GDM1 (cell line): ENCODE measurements around the gene TMEM120B.
"Not testable (repeated sequence)": the region's sequence is repeated elsewhere in the genome, so short reads cannot be mapped to it uniquely, and the experiment has no call there.

Experiments used
- DNase-seq: peaks from one replicate; lab custom pipeline; 2025; lab: John Stamatoyannopoulos, UW

TMEM120B gene

DNA sequence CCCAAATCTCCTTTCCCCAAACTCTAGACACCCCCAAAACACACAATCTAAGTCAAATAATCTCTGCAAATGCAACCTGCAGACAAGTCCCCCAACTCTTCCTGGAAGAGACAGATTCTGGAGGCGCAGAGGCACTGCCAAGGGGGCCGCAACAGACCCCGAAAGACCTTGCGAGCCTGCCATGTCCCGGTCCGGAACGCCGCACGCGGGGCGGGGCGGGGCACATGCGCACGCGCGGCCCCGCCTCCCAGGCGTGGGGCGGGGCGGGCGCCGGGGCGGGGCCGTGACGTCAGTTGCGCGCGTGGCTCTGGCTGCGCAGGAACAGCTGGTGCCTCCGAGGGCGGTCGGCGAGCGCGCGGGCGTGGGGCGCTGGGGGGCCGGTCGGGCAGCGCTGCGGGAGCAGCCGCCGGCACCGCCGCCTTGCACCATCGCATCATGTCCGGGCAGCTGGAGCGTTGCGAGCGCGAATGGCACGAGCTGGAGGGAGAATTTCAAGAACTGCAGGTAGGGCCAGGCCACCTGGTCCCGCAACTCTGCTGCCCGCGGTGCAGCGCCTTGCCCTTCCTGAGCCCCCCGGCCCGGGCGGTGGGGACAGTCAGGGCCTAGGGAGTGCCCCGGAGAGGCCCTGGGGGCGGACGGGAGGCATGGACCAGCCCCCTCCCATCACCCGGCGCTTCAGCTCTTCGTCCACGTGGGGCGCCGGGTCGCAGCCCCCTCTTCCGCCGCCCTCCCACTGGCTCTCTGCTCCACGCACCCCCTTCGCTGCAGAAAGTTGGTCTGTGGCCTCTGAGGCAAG, at the start of gene TMEM120B:
Gene TMEM120B (plus strand): TSS at position 292 of the 796 bp plus-strand sequence. CDS start 144 bp downstream, at position 436.
- peak; percentile 76 for DNase-seq

GRCh38 chr12:121663610-121663929, 49.0 kb upstream of the TMEM120B start:
- no peak for DNase-seq

GRCh38 chr12:121666829-121667228, 45.7 kb upstream of the TMEM120B start:
- DNase-seq, result not testable (repeated sequence)

DNA sequence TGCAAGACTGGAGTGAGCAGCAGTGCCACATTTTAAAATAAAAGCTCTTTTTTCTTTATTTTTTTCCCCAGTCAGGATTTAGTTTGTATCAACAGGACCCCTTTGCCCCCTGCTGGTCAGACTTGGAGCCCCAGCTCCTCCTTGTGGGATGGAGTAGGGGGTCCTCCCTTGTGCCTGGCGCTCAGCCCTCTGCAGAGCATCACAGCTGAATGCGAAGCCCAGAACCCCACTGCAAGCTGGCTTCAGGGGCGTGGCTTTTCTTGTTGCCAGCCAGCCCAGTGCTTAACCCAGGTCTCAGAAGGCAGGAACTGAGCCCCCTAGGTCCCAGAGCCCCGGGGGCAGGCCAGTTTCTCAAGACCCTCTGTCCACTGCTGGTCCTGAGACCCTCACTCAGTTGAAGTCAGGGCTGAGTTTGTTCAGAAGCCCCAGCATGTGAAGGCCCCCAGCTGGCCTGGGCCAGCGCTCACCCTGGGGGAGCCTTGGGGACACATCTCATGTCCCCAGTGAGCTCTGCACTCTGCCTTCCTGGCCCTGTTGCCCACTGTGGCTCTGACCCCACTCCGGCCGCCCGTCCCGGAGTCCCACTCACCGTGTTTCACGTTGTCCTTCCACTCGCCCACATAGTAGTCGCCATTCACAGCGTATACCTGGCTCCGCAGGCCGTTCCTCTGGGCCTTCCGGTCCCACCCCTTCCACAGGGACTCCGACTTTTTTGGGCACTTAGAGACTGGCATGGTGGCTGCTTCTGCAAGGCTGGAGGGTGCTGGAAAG, 43.6 kb upstream of the TMEM120B start:
- peak; percentile 23 for DNase-seq

DNA sequence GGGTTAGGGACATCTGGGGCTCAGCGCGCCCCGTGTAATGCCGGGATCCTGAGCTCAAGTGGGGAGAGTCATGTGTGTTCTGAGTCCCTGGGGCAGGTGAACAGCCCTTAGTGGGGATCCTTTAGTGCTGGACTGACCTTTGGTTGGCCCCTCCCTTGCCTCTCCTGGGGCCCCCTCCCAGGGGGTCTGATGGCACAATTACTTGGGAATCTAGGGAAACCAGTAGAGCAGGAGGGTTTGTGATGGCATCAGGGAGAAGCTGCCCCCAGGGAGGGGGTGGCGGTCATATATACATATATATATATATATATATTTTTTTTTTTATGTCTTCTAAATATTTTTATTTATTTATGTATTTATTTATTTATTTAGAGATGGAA, 43.0 kb upstream of the TMEM120B start, which contains the start of gene MORN3:
Gene MORN3 (minus strand): TSS at position 134 of the 380 bp plus-strand sequence. CDS start 171 bp downstream, outside the sequence.
- no peak for DNase-seq

- no peak for DNase-seq
Observed at GRCh38 chr12:121673013-121673511, 39.5 kb upstream of the TMEM120B start.

GRCh38 chr12:121676190-121676589, 36.4 kb upstream of the TMEM120B start:
- no peak for DNase-seq

GRCh38 chr12:121678305-121678704, 34.2 kb upstream of the TMEM120B start:
- DNase-seq, result no peak

GRCh38 chr12:121678716-121679300, 33.7 kb upstream of the TMEM120B start:
- DNase-seq, result no peak

DNA sequence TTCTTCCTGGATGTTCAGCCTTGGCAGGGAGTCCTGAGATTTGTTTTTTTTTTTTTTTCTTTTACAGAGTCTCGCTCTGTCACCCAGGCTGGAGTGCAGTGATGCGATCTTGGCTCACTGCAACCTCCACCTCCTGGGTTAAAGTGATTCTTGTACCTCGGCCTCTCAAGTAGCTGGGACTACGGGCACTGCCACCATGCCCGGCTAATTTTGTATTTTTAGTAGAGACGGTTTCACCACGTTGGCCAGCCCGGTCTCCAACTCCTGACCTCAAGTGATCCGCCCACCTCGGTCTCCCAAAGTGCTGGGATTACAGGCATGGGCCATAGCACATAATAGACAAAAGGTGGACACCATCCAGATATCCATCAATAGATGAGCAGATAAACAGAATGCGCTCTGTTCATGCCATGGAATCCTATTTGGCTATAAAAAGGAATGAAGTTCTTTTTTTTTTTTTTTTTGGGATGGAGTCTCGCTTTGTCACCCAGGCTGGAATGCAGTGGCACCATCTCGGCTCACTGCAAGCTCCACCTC, 32.8 kb upstream of the TMEM120B start:
- DNase-seq, result not testable (repeated sequence)

DNA sequence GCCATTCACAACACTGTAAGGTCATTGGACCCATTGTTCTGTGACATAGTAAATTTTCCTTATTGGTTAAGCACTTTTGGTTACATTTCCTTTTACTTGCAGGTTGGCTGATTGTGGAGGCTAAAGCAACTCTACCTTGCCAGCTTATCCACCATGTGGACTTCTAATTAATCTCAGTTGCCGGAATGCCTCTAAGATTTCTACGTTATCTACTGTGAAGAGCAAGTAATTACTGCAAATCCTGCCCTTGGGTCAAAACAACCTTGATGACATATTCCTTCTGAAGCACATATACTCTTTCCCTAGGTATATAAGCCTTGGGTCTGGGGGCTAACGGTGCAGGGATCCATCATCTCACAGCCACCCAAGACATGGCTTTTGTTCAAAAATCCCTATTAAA, 23.6 kb upstream of the TMEM120B start:
- DNase-seq, result no peak

- DNase-seq, result no peak
Observed at GRCh38 chr12:121689430-121689829, 23.1 kb upstream of the TMEM120B start.

DNA sequence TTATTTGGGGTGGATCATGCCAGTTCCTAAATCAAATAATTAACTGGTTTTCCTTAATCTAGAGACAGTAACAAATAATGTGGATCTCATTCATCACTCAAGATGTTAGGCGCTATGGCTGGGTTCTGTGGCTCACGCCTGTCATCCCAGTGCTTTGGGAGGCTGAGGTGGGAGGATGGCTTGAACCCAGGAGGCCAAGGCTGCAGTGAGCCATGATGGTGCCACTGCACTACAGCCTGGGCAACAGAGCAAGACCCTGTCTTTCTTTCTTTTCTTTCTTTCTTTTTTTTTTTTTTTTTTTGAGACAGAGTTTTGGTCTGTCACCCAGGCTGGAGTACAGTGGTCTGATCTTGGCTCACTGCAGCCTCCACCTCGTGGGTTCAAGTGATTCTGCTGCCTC, 19.8 kb upstream of the TMEM120B start:
- DNase-seq, result not testable (repeated sequence)

DNA sequence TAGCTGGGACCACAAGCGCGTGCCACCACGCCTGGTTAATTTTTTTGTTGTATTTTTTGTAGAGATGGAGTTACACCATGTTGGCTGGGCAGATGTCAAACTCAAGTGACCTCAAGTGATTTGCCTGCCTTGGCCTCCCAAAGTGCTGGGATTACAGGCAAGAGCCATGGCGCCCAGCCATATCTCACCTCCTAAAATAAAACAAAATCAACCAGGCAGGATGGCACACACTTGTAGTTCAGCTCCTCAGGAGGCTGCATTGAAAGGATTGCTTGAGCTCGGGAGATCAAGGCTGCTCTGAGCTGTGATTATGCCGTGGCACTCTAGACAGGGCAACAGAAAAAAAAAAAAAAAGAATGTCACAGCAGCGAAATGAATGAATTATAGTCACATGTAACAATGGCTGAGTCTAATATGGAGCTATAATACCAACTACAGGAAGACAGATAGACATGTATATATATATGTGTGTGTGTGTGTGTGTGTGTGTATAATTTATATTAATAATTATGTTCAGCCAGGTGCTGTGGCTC, 19.3 kb upstream of the TMEM120B start:
- no peak for DNase-seq

- peak; percentile 7 for DNase-seq
Observed at GRCh38 chr12:121697093-121697698, 15.4 kb upstream of the TMEM120B start.

DNA sequence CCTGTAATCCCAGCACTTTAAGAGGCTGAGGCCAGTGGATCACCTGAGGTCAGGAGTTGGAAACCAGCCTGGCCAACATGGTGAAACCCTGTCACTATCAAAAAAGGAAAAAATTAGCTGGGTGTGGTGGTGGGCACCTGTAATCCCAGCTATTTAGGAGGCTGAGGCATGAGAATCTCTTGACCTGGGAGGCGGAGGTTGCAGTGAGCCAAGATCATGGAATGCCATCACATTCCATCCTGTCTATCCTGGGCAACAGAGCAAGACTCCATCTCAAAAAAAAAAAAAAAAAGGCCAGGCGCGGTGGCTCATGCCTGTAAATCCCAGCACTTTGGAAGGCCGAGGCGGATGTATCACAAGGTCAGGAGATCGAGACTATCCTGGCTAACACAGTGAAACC, 14.7 kb upstream of the TMEM120B start:
- DNase-seq, result not testable (repeated sequence)

- no peak for DNase-seq
Observed at GRCh38 chr12:121701667-121702277, 10.8 kb upstream of the TMEM120B start.

DNA sequence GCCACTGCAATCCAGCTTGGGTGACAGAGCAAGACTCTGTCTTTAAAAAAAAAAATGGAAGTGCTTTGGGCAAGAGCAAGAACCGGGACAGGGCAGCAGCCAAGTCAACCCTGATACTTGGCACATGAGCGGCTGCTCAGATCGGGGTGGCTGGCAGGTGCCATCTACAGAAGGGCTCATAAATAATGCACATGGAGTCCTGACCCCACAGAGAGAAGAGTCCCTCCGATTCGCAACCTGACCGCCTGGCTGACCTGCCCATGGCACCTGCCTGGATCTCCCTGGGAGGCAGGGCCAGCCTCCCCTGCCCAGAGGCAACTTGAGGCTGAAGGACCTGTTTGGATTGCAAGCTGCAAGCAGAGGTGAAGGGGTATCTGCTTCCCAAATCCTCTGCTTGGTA, 9.6 kb upstream of the TMEM120B start:
- no peak for DNase-seq

DNA sequence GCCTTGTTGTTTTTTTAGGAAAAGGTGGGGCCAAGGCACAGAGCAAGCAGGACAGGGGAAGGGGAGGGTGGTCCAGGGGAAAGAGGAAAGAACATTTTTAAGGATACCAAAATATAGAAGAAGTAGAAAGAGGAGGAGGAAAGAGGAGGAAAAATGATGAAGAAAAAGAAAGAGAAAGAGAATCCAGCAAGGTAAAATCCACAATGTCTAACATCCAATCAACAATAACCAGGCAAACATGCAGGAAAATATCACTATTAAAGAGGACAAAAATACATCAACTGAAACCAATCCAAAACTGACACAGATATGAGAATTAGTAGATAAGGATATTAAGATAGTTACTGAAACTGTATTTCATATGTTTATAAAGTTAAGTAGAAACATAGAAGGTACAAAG, 7.0 kb upstream of the TMEM120B start:
- no peak for DNase-seq

DNA sequence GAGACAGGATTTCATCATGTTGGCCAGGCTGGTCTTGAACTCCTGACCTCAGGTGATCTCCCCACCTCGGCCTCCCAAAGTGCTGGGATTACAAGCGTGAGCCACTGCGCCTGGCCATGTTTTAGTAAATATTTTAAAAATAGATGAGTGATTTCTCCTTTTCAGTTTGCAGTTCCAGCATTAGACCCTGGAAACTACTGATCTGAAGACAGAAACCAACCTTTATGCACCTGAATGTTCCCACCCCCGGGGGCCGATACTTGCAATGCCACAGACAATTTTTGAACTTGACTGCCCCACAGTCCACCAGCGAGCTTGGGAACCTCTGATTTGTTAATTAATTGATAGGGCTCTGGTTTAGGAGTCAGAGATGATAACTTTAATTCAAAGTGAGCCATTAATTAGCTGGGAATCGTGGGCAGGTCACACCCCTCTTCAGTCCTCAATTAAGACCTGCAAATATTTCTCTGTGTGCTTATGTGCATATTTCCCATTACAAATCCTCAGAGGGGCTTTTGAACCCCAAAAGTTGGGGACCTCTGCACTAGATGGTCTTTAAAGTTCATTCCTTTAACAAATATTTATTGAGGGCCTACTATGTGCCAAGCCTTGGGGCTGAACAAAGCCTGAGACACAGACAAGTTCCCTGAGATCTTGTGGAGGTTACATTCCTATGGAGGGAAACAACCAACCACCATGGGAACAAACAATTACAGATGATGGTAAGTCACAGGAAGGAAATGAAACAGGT, 4.1 kb upstream of the TMEM120B start:
- DNase-seq, result no peak

DNA sequence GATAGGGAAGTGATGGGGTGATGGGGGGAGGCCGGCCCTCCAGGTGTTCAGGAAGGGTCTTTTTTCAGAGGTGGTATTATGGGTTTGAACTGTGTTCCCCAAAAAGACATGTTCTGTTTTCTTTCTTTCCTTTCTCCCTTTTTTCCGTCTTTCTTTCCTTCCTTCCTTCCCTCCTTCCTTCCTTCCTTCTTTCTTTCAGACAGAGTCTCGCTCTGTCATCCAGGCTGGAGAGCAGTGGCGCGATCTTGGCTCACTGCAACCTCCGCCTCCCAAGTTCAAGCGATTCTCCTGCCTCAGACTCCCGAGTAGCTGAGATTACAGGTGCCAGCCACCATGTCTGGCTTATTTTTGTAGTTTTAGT, 3.5 kb upstream of the TMEM120B start:
- not testable (repeated sequence) for DNase-seq
